SU-DHL-6 (cell line): ENCODE results near the gene S100A4.
A peak's percentile ranks its signal among the peaks of the same experiment; 100 is the strongest.

Source experiments
- H2AFZ ChIP-seq: fragments of 200-600 bp; sonication (generic); 2 replicates; pipeline ENCODE4 v1.6.1; 2014; ENCODE audit warnings: low read depth, mild to moderate bottlenecking, moderate library complexity, mixed read lengths, antibody characterized with exemption, low read length; ENCODE audit not compliant: severe bottlenecking
- H3F3A ChIP-seq: fragments of 200-600 bp; shearing (Covaris generic); 2 replicates; pipeline ENCODE4 v1.6.0; 2016; ENCODE audit warnings: antibody characterized with exemption, mild to moderate bottlenecking; ENCODE audit not compliant: insufficient read depth
- H3K27ac ChIP-seq: fragments of 200-600 bp; sonication (generic); 2 replicates; pipeline ENCODE4 v1.5.1; 2016; ENCODE audit warnings: low read depth, mild to moderate bottlenecking, low read length, moderate library complexity, mixed read lengths
- H3K27me3 ChIP-seq: fragments of 200-600 bp; sonication (generic), shearing (Covaris generic); 2 replicates; pipeline ENCODE4 v1.6.0; 2014; ENCODE audit warnings: mild to moderate bottlenecking, low read length
- H3K36me3 ChIP-seq: fragments of 200-600 bp; sonication (generic); 2 replicates; pipeline ENCODE4 v1.6.1; 2014; ENCODE audit warnings: mild to moderate bottlenecking, low read length, mixed read lengths
- H3K4me2 ChIP-seq: fragments of 300-600, 200-600 bp; shearing (Covaris generic), sonication (generic); 2 replicates; pipeline ENCODE4 v1.6.0; 2014; ENCODE audit warnings: low read length, low read depth, mild to moderate bottlenecking; ENCODE audit not compliant: poor library complexity, severe bottlenecking
- H3K4me3 ChIP-seq: fragments of 200-600 bp; sonication (generic); 2 replicates; pipeline ENCODE4 v1.5.1; 2014; ENCODE audit warnings: antibody characterized with exemption, low read length, mild to moderate bottlenecking, mixed read lengths; ENCODE audit not compliant: insufficient read depth, poor library complexity, severe bottlenecking
- H3K79me2 ChIP-seq: fragments of 200-600 bp; sonication (generic); 2 replicates; pipeline ENCODE4 v1.6.1; 2014; ENCODE audit warnings: mild to moderate bottlenecking, low read length, moderate library complexity; ENCODE audit not compliant: insufficient read depth
- H3K9ac ChIP-seq: fragments of 200-600 bp; sonication (generic); 2 replicates; pipeline ENCODE4 v1.7.0; 2014; ENCODE audit warnings: mild to moderate bottlenecking, low read length
- H3K9me2 ChIP-seq: fragments of 200-600 bp; sonication (generic); replicated peaks from 2 replicates; pipeline ENCODE4 v1.6.1; 2014; ENCODE audit warnings: low read length; ENCODE audit not compliant: insufficient read depth
- H3K9me3 ChIP-seq: fragments of 200-600 bp; sonication (generic); 2 replicates; pipeline ENCODE4 v1.6.1; 2014; ENCODE audit warnings: low read length, mixed read lengths; ENCODE audit not compliant: insufficient read depth
- H4K20me1 ChIP-seq: fragments of 200-600 bp; sonication (generic); 2 replicates; pipeline ENCODE4 v1.6.1; 2014; ENCODE audit warnings: low read depth, mild to moderate bottlenecking, antibody characterized with exemption, low read length, moderate library complexity, mixed read lengths
- EZH2phosphoT487 ChIP-seq: fragments of 200-600 bp; sonication (generic), shearing (Covaris generic); conservative IDR thresholded peaks from 2 replicates; pipeline ENCODE4 v1.6.1; 2018; ENCODE audit warnings: mild to moderate bottlenecking, antibody characterized with exemption, low read length, moderate library complexity, mixed read lengths
- TF ChIP-seq, protein P1 (sequence below): fragments of 200-600 bp; sonication (generic); IDR thresholded peaks from one replicate; pipeline ENCODE4 v1.5.1; 2017; ENCODE audit warnings: antibody characterized with exemption, mild to moderate bottlenecking, low read length, moderate library complexity; ENCODE audit not compliant: insufficient read depth, poor library complexity, severe bottlenecking

S100A4 gene

GRCh38 chr1:153503766-153504165 is 41.8 kb downstream of the S100A4 start:
- TF ChIP-seq EZH2phosphoT487: no peak
- TF ChIP-seq, protein P1, sequence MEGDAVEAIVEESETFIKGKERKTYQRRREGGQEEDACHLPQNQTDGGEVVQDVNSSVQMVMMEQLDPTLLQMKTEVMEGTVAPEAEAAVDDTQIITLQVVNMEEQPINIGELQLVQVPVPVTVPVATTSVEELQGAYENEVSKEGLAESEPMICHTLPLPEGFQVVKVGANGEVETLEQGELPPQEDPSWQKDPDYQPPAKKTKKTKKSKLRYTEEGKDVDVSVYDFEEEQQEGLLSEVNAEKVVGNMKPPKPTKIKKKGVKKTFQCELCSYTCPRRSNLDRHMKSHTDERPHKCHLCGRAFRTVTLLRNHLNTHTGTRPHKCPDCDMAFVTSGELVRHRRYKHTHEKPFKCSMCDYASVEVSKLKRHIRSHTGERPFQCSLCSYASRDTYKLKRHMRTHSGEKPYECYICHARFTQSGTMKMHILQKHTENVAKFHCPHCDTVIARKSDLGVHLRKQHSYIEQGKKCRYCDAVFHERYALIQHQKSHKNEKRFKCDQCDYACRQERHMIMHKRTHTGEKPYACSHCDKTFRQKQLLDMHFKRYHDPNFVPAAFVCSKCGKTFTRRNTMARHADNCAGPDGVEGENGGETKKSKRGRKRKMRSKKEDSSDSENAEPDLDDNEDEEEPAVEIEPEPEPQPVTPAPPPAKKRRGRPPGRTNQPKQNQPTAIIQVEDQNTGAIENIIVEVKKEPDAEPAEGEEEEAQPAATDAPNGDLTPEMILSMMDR: no peak
- H4K20me1 ChIP-seq: no peaks in the 10 kb centered on the region
- no peak overlapping the region for H2AFZ ChIP-seq
- H3K9me3 ChIP-seq: no peaks in the 10 kb centered on the region
- no peak overlapping the region for H3K27ac ChIP-seq
- H3K36me3 ChIP-seq: no peaks in the 10 kb centered on the region
- H3K4me3 ChIP-seq: no peak overlapping the region
- H3K9me2 ChIP-seq: no peaks in the 10 kb centered on the region
- H3K9ac ChIP-seq: no peak overlapping the region
- H3K79me2 ChIP-seq: no peaks in the 10 kb centered on the region
- H3K27me3 ChIP-seq: no peaks in the 10 kb centered on the region
- H3F3A ChIP-seq: no peaks in the 10 kb centered on the region
- H3K4me2 ChIP-seq: no peak overlapping the region

DNA sequence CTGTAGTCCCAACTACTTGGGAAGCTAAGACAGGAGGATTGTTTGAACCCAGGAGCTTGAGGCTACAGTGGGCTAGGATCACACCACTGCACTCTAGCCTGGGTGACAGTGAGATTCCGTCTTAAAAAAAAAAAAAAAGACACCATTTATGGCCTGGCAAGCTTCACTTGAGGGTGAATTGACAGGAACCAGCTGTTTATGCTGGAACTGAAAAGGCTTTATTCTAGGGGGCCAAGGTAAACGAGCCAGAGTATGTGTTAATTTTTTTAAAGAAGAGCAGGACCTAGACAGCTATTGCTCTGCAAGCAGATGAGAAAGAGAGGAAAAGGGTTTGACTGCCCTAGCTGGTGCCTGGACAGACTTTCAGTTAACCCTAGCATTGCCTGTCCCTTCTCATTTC is 46.9 kb downstream of the S100A4 start:
- no peak overlapping the region for H3K27ac ChIP-seq
- H3K9me2 ChIP-seq: no peaks in the 10 kb centered on the region
- H3K9me3 ChIP-seq: no peaks in the 10 kb centered on the region
- no peaks in the 10 kb centered on the region for H3K79me2 ChIP-seq
- no peak overlapping the region for H3K4me2 ChIP-seq
- H3F3A ChIP-seq: no peaks in the 10 kb centered on the region
- H4K20me1 ChIP-seq: no peaks in the 10 kb centered on the region
- H3K4me3 ChIP-seq: no peak overlapping the region
- H3K27me3 ChIP-seq: no peaks in the 10 kb centered on the region
- no peak for TF ChIP-seq EZH2phosphoT487
- TF ChIP-seq, protein P1: no peak
- no peak overlapping the region for H3K9ac ChIP-seq
- no peaks in the 10 kb centered on the region for H3K36me3 ChIP-seq
- H2AFZ ChIP-seq: no peak overlapping the region

- no peak overlapping the region for H3K4me2 ChIP-seq
- H3K79me2 ChIP-seq: no peaks in the 10 kb centered on the region
- H3K27ac ChIP-seq: no peak overlapping the region
- no peaks in the 10 kb centered on the region for H3K9me2 ChIP-seq
- TF ChIP-seq, protein P1: no peak
- no peak for TF ChIP-seq EZH2phosphoT487
- no peaks in the 10 kb centered on the region for H3K27me3 ChIP-seq
- H4K20me1 ChIP-seq: no peaks in the 10 kb centered on the region
- H3K36me3 ChIP-seq: no peaks in the 10 kb centered on the region
- H3K4me3 ChIP-seq: no peak overlapping the region
- H2AFZ ChIP-seq: no peak overlapping the region
- H3K9me3 ChIP-seq: no peaks in the 10 kb centered on the region
- H3K9ac ChIP-seq: no peak overlapping the region
- no peaks in the 10 kb centered on the region for H3F3A ChIP-seq
Measured at GRCh38 chr1:153495536-153495935, 50.1 kb downstream of the S100A4 start.

DNA sequence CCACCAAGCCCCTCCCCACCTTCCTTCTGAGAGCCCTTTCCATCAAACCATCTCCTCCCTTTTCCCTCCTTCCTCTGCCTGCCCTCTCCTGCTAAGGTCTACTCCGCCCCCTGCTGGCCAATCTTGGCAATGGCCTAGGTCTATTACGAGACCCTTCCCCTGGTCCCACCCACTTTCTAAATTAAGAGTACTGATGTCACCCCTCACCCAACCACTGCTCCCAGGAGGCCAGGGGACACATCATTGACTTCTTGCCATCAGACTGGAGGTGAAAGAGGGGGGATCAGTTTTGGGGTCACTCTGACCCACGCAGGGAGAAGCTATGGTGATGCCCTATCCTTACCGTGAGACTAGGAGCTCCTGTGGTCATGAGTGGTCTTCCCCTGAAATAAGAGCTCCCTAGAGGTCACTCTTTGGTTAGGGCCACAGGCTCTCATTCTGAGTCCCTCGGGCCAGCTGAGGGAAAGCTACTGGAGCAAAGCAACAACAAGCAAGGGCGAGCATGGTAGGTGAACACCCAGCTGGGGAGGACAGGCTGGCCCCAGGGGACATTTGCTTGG is 50.5 kb downstream of the S100A4 start:
- no peaks in the 10 kb centered on the region for H3K9me3 ChIP-seq
- H3K36me3 ChIP-seq: no peaks in the 10 kb centered on the region
- H2AFZ ChIP-seq: no peak overlapping the region
- H3K27me3 ChIP-seq: no peaks in the 10 kb centered on the region
- H3K4me3 ChIP-seq: no peak overlapping the region
- no peaks in the 10 kb centered on the region for H4K20me1 ChIP-seq
- H3K4me2 ChIP-seq: no peak overlapping the region
- no peaks in the 10 kb centered on the region for H3K79me2 ChIP-seq
- H3K9me2 ChIP-seq: no peaks in the 10 kb centered on the region
- H3F3A ChIP-seq: no peaks in the 10 kb centered on the region
- TF ChIP-seq EZH2phosphoT487: no peak
- TF ChIP-seq, protein P1: peak; percentile 99
- no peak overlapping the region for H3K27ac ChIP-seq
- no peak overlapping the region for H3K9ac ChIP-seq
